Tibial nerve (tissue), 4 donors: ENCODE data around the gene SSH2.

Experiments
- CTCF ChIP-seq, 5 experiments: fragments of 200-600 bp in 3 of 5; fragments of 450-650 bp in 2 of 5; sonication (generic) in 3 of 5; IDR thresholded peaks; one replicate each; pipeline ENCODE4 v1.5.1; 2016 to 2019; ENCODE audit warnings: antibody characterized with exemption in 5 of 5, mild to moderate bottlenecking in 3 of 5, moderate library complexity in 2 of 5
- EP300 ChIP-seq, 2 donors: sonication (generic); formaldehyde crosslinking; IDR thresholded peaks; one replicate each; pipeline ENCODE4 v1.6.1; 2017; ENCODE audit warnings: antibody characterized with exemption in 2 of 2, mild to moderate bottlenecking in 1 of 2
- POLR2A ChIP-seq, 2 donors: fragments of 450-650 bp; IDR thresholded peaks; one replicate each; pipeline ENCODE4 v1.6.1; 2017; ENCODE audit warnings: antibody characterized with exemption in 2 of 2, mild to moderate bottlenecking in 2 of 2, moderate library complexity in 2 of 2

DNA sequence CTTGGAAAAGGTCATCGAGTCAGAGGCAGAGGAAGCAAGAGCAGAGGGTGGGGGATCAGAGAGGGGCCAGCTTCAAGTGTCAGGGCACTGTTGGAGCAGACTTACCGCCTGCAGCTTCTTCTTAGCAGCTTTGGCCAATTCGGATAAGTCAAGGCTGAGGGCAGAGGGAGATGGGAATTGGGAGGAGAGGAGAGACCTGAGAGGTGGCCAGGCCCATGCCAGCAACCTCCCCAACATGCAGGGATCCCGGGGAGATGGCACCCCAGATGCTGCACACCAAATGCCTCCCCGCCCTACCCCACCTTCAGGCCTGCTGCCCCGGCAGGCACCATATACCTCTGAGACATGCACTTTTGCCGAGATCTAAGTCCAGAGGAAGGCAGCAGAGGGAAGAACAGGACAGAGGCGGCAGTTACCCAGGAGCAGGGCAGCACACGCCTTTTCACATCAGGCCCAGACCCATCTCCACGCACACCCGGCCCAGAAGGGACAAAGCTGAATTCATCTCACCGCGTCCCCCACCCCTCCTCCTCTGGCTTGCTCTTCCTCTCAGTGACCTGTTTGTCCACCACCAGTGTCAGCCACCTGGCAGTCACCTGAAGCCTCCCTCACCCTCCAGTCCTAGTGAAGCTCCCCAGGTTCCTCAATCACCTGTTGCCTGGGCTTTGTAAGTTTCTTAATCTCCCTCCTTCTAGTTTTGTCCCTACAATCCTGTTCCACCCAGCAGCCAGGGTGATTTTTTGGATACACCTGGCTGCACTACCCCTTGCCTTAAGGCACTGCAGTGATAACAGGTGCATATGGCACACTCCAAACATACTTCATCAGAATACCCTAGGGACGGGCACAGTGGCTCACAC, 351.2 kb downstream of the SSH2 start:
- no peak for TF ChIP-seq EP300 (IDR thresholded peaks at IDR 0.05)
- no peak for TF ChIP-seq CTCF (IDR thresholded peaks at IDR 0.05)
- TF ChIP-seq POLR2A (IDR thresholded peaks at IDR 0.05): no peak
